ENCODE data around the gene DISC1.
A peak's percentile ranks its signal among the peaks of the same experiment; 100 is the strongest.
"Not testable (repeated sequence)": the region's sequence is repeated elsewhere in the genome, so short reads cannot be mapped to it uniquely, and the experiment has no call there.

The DISC1 gene

GRCh38 chr1:231626535-231626950 lies at the start of gene DISC1:
Gene DISC1, plus strand, starts transcription at chr1:231626790. Its CDS starts 78 bp downstream, at chr1:231626868.
- peak; percentile 64 to 71 for DNase-seq

GRCh38 chr1:231576804-231577718 lies 49.5 kb upstream of the DISC1 start:
- no peak for DNase-seq

DNA sequence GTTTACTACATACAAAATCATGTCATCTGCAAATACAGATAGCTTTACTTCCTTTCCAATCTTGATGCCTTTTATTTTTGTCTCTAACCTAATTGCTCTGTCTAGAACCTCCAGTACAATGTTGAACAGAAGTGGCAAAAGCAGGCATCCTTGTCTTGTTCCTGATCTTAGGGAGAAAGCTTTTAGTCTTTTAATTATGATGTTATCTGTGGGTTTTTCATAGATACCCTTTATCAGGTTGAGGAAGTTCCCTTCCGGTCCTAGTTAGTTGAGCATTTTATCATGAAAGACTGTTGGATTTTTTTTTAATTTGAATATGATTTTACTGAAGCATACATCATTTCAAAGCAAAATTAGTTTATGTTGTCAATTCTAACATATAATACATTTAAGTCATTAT lies 45.7 kb upstream of the DISC1 start:
- no peak for DNase-seq

DNA sequence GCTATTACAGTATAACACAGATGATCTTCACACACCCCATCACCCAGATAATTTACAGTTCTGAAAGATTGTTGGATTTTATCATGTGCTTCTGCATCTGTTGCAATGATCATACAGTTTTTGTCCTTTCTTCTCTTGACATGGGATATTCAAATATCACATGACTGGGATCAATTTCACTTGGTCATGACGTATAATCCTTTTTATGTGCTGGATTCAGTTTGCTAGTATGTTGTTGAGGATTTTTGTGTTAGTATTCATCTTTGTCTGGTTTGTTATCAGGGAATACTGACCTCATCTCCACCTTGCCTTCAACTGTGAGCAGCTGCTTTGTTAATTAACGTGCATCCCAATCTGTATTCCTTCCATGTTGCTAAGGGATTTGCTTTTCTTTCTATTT lies 44.7 kb upstream of the DISC1 start:
- no peak for DNase-seq

GRCh38 chr1:231583376-231583775 lies 43.2 kb upstream of the DISC1 start:
- no peak for DNase-seq

DNA sequence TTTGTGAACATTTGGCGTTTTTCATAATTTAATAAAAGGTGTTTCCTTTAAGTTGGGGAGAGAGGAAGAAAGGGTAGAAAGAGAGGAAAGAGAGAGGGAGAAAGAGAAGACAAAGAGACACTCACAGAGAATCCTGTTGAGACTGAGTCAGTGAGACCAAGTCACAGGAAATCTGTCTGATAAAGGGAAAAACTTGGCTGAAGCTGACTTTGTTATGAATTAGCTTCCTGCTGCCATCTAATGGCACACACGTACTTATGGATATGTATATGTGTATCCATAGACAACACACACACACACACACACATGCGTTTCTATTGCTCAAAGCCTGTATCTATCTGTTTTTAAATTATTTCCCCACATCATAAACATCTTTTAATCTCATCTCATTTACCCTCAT lies 42.5 kb upstream of the DISC1 start:
- no peak for DNase-seq

- no peak for DNase-seq
These were observed 41.7 kb upstream of the DISC1 start for GRCh38 chr1:231584921-231585320.

GRCh38 chr1:231590453-231591198 lies 36.0 kb upstream of the DISC1 start:
- DNase-seq: peak; percentile 45 to 46

DNA sequence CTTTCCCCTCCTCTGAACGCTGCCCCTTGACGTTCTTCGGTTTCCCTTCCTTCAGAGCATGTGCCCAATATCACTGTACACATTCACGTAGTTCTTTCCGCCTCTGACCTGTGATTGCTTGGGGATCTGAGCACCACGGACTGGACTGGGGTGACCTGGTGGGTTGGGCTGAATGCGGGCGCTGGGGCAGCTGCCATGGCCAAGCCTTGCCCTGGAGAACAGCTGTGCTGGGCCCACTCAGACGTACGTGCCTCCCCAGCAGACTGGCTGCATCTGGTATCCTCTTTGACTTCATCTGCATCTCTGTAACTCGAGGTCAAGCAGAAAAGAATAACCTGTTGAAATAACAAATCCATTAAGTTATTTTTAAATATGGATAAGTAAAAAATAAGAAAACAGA lies 35.1 kb upstream of the DISC1 start:
- DNase-seq: no peak

- DNase-seq: no peak
These were observed 33.8 kb upstream of the DISC1 start for GRCh38 chr1:231592809-231593208.

GRCh38 chr1:231593264-231593663 lies 33.3 kb upstream of the DISC1 start:
- DNase-seq: not testable (repeated sequence)

DNA sequence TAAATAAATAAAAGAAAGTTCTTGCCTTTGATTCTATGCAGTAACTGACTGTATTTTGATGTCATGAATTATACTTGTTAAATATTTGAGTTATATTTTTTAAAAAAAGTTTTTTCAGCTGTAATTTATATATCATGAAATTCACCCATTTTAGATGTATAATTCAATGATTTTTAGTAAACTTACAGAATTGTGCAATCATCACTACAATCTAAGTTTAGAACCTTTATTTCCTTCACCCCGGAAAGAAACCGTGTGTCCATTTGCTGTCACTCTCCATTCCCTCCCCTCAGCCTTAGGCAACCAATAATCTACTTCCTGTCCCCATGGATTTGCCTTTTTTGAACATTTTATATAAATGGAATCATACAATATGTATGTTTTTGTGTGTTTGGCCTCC lies 32.5 kb upstream of the DISC1 start:
- no peak for DNase-seq

- DNase-seq: no peak
These were observed 31.8 kb upstream of the DISC1 start for GRCh38 chr1:231594749-231595148.

DNA sequence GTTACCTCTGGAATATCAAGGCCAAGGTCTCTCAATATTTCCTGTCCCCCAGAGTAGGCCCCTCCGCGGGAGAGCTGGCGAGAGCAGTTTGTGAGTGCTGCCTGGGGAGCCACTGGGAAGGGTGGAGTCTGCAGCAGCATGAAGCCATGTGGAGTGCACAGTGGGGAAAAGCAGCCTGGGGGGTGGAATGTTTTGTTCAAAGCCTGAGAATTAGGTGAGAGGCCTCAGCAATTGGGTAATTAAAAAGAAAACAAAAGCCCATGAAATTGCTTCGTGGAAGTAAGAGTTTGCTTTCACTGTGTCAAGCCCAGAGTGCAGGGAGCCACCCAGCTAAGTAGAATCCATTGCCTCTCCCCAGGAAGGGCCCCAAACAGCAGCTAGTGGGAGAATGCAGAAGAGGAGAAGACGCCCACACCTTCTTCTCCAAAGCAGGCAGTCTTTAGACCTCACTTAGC lies 30.2 kb upstream of the DISC1 start:
- no peak for DNase-seq

- DNase-seq: no peak
These were observed 28.6 kb upstream of the DISC1 start for GRCh38 chr1:231597971-231598370.

DNA sequence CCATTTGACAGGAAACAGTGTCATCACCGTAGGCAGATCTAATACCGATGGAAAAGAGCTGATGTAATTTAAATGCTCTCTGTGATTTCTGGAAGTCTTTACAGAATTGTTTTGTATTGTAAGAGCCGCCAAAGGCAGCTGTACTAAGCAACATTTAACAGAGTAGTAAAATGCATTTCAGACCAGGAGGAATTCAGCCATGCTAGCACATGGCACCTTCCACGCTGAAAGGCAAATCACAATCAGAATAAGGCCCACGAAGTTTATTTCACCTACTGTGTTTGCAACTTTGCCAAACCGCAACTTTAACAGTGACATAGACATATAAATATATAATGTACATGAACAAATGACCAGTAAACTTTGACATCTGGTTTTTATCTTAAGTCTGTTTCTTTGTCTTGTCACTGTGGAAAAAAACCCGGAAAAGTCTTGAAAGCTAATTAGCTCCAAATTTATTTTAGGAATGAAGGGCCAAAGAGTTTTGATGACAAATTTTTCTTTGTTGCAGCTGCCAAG lies 26.1 kb upstream of the DISC1 start:
- no peak for DNase-seq

GRCh38 chr1:231601824-231602672 lies 24.5 kb upstream of the DISC1 start:
- no peak for DNase-seq

DNA sequence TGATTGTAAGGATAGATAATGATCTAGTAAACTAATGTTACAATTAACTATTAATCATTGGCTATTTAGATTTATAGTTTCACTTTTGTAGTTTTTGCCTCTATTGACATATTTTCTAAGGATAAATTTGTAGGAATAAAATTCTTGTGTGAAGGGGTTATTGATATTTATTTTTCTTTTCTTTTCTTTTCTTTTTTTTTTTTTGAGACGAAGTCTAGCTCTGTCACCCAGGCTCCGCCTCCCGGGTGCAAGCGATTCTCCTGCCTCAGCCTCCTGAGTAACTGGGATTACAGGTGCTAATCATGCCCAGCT lies 24.0 kb upstream of the DISC1 start:
- DNase-seq: no peak

- DNase-seq: peak; percentile 27 to 43
These were observed 22.9 kb upstream of the DISC1 start for GRCh38 chr1:231603598-231604275.

- no peak for DNase-seq
These were observed 22.3 kb upstream of the DISC1 start for GRCh38 chr1:231604276-231604621.

GRCh38 chr1:231605149-231606100 lies 21.2 kb upstream of the DISC1 start:
- DNase-seq: no peak
